GM19035 (cell line): ENCODE measurements around the gene RAB9A.
"Not testable (repeated sequence)": the region's sequence is repeated elsewhere in the genome, so short reads cannot be mapped to it uniquely, and the experiment has no call there.

ENCODE experiments used
- ATAC-seq: cut with Tn5 transposase; IDR thresholded peaks from one replicate; pipeline ENCODE4 v1.9.1; 2021; ENCODE audit not compliant: unreplicated experiment

Gene RAB9A

DNA sequence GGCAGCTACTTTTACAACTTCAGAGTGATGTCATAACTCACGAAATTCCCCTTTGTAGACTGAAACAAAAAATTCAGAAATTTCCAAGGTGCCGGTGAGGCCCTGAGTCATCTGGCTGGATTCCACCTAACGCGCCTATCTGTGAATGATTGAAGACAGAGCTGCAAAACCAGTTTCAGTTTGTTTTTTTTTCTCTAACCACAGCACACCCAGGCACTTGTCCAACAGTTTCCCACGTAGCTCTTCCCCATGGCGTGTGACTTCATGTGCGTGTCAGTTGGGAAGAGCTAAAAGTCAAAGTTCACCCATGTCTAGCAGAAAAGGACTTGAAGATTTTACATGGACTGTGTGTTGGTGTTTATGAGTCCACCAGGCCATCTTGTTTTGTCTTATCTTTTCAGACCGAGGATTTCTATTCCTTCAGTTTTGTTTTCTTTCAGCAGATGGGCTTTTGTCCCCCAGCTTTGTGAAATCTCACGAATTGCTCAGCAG, 19.6 kb upstream of the RAB9A start:
- peak; percentile 68 for ATAC-seq

DNA sequence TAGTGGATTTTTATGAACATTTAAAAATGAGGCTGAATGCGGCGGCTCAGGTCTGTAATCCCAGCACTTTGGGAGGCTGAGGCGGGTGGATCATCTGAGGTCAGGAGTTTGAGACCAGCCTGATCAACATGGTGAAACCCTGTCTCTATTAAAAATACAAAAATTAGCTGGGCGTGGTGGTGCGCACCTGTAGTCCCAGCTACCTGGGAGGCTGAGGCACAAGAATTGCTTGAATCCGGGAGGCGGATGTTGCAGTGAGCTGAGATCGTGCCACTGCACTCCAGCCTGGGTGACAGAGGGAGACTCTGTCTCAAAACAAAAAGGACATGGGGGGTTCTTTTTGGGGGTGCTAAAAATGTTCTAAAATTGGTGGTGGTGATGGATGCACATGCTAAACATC, 19.2 kb upstream of the RAB9A start:
- ATAC-seq: not testable (repeated sequence)

DNA sequence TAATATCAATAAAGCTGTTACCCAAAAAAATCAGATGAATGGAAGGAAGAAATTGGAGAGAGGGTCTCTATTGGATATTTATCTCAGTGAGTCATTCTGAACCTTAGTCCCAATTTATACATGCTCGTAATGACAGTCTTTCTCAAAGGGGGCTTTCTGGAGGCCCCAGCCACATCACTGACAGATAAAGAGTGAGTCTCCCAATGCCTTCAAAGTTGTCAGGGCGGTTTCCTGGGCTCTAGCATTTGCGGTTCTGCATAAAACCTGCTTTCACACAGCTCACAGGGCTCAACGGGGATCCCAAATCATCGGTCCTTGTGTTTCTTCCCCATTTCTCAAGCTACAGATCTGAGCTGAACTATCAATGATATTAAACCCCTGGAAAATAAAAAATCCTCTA, 18.7 kb upstream of the RAB9A start:
- ATAC-seq: no peak

DNA sequence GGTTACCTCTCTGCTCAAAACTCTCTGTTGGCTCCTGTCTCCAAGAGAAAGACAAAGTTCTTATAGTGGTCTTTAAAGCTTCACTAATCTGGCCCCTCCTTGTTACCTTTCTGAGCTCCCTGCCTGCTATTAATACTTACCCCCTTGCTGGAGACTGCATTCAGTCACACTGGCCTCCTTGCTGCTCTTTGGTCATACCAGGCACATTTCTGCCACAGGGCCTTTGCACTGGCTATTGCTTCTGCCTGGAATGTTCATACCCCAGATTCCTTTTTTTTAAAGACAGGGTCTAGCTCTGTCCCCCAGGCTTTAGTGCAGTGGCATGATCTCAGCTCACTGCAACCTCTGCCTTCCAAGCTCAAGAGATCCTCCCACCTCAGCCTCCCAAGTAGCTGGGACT, 15.9 kb upstream of the RAB9A start:
- ATAC-seq: no peak

DNA sequence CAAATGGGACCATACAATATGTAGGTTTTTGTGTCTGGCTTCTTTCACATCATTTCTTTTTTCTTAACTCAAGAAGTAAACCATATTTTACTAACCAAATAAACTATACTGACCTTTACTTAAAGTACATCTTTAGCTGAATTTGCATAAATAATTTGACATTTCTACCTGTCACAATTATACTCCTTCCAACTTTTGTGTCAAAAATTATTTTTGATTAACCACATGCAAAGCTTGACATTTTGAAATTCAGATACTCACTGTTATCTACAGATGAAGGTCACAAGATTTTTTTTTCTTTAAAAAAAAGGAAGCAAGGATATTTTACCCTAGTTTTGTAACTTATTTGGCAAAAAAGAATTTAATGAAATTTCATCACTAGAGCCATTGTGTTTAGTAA, 12.0 kb upstream of the RAB9A start:
- ATAC-seq: no peak

DNA sequence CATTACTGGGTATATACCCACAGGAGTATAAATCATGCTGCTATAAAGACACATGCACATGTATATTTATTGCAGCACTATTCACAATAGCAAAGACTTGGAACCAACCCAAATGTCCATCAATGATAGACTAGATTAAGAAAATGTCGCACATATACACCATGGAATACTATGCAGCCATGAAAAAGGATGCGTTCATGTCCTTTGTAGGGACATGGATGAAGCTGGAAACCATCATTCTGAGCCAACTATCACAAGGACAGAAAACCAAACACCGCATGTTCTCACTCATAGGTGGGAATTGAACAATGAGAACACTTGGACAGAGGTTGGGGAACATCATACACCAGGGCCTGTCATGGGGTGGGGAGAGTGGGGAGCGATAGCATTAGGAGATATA, 9.2 kb upstream of the RAB9A start:
- not testable (repeated sequence) for ATAC-seq

DNA sequence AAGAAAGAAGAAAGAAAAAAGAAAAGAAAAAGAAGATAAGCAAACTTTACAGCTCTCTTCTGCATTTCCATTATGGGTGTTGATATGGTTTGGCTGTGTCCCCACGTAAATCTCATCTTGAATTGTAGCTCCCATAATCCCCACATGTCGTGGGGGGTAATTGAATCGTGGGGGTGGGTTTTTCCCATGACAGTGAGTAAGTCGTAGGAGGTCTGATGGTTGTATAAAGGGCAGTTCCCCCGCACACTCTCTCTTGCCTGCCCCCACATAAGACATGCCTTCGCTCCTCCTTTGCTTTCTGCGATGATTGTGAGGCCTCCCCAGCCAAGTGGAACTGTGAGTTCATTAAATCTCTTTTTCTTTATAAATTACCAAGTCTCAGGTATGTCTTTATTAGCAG, 7.3 kb upstream of the RAB9A start:
- ATAC-seq: no peak

DNA sequence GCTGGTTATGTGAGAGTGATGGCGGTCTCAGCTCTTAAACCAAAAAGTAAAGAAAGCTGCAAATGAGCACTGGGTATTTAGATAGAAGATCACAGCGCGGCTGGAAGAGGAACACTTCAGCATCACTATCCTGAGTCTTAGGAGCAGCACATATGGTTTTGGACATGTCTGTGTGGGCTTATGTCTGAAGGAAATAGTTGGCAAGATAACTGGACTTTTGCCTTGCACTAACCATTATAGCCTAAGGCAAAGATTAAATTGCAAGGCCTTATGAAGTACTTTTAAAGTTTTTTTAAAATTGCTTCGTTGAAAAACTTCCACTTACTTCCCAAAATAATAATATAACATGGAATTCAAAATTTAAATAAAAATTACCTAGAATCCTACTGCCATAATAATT, 4.6 kb upstream of the RAB9A start:
- ATAC-seq: no peak

DNA sequence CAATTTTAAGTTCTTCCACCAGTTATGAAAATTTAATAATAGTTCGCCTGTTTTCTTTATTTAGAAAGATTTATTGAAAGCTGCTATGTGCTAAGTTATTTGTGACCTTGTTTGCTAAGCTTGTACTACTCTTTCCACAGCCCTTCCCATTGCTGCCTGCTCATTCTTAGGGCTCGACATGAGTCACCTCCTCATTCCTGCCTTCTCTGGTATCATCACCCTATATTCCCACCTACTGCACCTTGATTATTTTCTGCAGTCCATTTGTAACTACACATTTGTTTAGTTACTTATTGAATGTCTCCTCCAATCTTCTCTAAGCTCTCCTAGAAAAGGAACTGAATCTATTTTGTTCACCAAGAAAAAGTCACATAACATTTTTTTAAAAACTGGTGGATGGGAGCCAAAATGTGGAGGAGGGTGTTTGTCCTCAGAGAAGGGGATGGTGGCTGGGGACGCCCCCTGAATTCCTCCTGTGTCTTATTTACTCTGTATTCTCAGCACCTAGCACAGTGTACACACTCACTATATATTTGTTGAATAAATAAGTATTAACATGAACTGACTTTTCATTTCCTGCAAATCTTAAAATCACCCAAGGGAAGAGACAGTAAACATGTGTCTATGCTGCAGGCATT, 3.7 kb upstream of the RAB9A start:
- ATAC-seq: no peak

DNA sequence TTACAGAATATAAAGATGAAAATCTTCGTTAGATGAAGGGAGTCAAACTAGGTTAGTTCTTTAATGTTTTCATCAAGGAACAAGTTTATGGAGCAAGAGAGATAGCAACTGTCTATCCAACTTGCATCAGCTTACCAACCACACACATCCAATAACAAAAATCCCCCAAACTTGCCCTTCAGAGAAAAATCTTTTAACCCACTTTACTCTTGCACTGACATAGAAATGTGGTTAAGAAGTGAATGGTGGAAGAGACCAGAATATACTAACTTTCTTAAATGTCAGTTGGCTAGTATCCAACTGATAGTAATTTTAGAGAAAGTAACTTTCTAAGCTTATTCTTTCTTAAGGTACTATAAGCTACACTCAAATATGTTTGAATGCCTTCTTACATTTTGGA, 1.7 kb upstream of the RAB9A start:
- no peak for ATAC-seq

DNA sequence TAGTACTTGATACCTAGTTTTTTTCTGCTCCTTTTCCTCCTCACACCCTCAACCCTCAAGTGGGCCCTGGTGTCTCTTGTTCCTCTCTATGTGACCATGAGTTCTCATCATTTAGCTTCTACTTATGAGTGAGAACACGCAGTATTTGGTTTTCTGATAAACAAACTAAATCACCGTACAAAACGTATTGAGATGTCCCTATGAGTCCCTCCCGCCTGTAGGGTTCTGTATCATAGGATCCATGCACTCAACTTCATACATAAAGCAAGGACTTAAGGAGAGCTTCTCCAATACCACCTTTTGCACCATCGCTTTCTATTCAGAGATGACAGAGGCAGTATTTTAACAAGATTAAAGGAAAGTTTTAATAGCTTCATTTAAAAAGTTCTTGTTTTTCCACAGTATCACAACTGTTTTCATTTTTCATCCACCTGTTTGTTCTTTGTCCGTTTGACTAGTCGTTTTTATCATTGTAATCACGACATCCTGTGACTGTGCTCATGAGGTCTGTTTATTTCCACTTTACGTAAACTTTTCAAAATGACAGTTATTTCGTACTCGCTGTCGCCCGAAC, 457 bp upstream of the RAB9A start:
- no peak for ATAC-seq

DNA sequence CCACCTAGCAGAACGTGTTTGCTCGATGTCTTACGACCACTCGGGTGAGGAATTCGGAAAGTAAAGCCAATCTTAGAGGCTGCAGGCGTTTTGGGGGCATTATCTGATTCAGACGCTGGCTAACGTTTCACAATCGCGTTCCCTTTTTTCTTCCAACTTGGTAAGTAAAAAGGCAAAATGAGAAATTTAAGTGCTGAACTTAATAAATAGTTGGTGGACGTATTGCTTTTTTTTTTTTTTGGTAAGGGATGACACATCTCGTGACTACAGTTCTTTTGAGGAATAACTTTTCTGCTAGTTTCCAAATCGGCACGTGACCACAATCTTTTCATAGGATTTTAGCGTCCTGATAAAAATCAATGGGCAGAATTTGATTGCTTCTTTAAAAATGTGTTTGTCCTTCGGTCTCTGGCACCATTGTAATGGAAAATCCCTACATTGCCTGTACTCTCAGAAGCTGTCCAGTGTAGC, 848 bp downstream of the RAB9A start:
- ATAC-seq: no peak

DNA sequence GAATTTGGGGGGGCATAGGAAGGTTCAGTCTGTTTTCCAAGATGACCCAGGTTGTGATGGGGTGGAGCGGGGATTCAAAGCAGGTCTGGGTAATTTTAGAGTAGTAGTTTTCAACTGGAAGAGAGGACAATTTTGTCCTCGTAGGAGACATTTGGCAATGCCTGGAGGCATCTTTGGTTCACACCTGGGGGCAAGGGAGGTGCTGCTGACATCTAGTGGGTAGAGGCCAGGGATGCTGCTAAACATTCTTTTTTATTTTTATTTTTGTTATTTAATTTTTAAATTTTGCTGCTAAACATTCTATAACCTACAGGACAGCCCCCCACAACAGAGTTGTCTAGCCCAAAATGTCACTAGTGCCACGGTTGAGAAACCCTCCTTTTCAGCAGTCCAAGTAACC, 1.9 kb downstream of the RAB9A start:
- ATAC-seq: no peak

DNA sequence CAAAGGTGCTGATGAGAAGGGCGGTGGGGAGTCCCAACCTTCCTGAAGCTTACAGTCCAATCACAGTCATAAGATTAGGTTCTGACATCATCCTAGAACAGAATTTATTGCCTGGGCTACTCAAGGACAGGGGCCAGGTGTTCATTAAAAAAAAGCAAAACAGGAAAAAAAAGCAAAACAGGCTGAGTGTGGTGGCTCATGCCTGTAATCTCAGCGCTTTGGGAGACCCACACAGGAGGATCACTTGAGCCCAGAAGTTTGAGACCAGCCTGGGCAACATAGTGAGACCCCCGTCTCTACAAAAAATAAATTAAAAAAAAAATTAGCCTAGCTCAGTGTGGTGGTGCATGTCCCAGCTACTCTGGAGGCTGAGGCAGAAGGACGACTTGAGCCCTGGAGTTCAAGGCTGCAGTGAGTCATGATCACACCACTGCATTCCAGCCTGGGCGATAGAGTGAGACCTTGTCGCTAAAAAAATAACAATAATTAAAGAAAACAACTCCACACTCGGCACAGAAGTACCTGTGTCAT, 3.0 kb downstream of the RAB9A start:
- ATAC-seq: no peak

DNA sequence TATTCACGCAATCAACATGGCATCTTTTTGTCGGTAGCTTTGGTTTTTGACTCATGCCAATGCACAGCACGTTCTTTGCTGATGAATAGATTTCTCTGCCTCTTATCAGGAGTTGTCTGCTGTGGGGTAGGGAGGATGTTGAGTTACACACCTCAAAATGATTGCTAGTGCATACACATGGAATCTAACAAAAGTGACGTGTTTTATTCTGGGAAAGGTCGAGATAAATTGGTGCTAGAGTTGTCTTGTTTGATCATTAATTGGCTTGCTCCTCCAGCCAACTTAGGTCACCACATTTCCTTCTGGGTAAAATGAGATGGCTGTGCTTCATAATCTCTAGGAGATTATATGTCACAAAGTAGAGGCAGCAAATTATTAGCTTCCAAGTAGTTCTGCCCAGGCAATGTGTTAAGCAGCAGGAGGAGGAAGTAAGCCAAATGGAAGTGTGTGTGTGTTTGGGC, 3.9 kb downstream of the RAB9A start:
- ATAC-seq: no peak

DNA sequence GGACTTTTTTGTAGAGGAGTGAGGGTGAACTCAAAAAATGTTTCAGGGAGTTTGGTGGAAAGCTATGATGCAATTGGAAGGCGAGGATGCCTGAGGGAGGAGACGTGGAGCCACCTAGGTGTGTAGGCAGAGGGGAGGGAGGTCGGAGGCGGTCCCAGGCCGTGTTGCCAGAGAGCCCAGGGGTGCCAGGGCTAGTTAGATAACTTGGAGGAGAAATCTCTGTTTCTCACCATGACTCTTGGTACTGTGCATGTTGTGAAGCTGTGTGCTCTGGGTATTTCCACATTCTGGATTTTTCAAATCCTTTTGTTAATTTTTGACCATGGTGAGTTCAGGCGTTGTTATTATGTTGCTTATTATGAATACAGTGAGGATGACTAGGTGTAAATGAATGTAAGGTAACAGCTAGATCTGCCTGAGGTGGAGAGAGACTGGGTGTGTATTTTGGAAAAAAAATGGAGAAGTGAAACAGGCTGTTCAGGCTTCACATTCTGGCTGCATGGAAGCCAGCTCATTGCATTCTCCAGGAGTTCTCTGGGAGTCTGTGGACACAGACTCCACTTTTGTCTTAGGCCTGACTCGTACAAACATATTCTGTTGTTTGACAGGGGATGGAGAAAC, 4.5 kb downstream of the RAB9A start:
- ATAC-seq: no peak

DNA sequence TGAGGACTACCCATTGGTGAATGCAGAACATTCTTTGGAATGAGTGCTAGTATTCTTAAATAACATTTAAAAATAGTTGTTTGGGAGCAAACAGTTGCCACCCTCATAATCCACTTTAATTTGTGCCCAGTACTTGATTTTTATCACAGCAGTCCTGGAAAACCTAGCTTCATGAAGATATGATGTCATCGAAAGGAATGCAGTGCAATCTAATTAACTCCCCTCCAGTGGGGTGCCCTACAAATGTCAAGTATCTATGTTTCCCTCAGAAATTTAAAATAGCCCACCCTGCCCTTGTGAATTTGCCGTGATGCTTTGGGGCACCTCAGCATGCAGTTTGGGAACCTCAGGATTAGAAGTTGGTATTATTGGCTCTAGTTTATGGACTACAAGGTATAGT, 5.4 kb downstream of the RAB9A start:
- no peak for ATAC-seq

DNA sequence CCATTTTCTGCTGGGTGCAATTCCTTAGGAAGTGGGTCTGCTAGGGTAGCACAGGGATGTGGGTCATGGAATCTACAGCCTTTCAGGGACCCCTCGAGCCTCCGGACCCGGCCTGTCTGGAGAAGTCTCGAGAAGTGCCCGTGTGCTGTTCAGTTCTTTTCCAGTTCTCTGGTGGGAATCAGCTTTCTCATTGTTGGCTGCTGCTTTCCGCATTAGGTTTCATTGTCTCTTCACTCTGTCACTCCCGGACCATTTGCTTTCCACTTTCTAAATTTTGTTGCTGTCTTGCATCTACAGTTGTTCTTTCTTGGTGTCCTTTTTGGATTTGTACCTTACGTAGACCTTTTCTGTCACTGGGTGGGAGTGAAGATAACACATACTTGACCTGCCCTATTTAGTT, 6.1 kb downstream of the RAB9A start:
- ATAC-seq: no peak

DNA sequence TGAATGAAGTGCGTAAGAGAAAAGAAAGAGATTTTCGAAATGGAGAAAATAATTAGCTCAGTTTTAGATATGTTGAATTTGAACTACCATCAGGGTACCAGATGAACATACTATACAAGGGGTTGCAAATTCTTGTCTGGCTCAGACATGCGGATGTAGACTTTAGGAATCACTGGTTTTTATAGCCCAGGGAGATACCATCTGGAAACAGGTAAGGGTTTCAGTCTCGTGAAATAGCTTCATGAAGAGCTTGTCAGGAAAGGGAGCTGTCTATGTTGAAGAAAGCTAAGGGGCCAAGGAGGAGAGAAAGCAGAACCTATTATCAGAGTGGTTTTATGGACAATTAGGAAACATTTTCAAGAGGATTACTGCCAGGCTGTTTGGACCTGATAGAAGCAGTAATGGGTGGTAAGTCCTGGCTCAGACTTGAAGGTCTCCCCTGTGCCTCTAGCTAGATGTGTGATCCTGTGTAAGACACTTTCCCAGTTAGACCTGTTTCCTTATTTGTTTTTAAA, 6.7 kb downstream of the RAB9A start:
- no peak for ATAC-seq

DNA sequence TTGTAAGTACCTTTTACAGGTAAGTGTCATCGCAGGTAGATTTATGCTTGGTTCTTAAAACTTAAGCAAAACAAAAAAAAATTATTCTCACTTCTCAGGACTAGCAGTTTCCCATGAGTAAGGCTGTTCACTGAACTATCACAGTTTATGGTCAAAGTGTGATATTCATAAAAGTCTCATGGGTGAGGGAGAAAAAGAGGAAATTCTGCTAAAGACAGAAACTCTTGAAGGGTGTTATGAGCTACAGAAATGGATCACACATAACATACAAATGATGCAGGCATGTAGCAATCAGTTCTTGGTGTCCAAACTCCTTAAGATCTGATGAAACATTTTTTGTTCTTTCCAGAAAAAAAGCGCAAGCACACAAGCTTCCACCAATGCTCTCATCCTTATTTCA, 8.5 kb downstream of the RAB9A start:
- ATAC-seq: peak; percentile 54

DNA sequence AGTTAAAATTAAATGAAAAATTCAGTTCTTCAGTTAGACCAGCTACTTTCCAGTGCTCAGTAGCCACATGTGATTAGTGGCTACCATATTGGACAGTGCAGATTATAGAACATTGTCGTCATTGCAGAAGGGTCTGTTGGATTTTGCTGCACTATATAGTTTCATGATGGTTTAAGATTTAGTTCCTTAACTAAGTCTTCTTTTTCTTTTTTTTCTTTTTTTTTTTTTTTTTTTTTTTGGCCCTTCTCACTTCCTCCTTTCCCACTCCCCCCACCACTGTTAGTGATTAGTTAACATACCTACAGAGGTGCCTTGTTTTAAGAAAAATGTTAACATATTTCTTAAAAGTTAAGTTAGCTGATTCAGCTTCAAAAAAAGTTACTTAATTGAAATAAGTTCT, 9.0 kb downstream of the RAB9A start:
- ATAC-seq: no peak

DNA sequence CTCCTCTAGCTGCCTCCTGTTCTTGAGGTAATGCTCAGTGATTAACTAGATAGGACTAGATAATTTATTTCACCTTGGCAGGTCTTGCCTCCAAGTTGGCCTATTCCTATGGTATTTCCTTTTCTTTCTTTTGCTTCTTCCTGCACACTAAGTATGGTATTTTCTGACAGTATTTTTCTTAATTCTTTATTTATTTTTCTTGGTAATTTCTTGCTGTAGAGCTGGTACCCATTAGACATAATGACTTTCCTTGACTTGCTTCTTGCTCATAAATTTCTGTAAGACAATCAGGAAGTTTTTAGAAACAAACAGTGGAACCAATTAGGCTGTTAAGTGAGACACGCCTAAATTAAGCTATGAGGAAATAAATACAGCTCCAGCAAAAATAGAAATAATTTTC, 9.5 kb downstream of the RAB9A start:
- no peak for ATAC-seq
